Measurements from ENCODE around the gene ZNF536.

Gene ZNF536

DNA sequence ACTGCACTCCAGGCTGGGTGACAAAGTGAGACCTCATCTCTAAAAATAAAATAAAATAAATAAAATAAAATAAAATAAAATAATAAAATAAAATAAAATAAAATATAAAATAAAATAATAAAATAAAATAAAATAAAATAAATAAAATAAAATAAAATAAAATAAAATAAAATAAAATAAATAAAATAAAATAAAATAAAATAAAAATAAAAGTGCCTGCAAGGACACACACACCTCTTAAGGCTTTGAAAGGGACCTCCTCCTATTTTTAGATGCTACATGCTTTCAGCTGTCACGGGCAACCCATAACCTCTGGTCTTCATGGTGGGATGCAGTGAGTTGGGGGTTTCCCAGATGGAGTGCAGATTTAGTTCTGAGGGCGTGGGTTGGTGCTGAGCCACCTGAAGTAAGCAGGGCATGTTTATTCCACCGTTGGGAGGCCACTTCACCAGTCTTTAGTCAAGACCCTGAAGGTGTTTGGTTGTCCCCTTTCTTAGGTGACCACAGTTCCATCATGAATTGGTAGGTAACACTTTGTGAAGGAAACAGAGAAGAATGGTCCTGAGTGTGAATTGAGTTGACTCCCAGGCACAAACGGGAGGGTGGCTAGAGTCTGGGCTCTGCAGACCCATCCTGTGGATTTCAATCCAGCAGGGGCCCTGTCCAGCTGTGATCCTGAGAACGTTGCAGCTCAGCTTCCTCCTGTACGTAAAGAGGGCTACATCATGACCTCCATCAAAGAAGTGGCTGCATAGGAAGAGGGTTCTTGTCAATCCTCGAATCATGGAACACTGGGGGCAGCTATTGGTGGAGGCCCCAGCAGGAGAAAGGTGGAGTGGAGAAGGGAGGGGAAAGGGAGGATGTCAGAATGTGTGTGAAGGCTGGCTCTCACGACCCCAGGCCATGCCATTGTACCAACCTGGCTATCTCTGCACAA lies 234.2 kb downstream of the ZNF536 start:
- no peak for DNase-seq (ENCODE audit: low spot score)
